NCI-H2171 (cell line): Measurements from ENCODE around the gene PNPLA5.
A peak's percentile ranks its signal among the peaks of the same experiment; 100 is the strongest.
"Not testable (repeated sequence)": the region's sequence is repeated elsewhere in the genome, so short reads cannot be mapped to it uniquely, and the experiment has no call there.

Source experiments
- DNase-seq: peaks from one replicate; lab custom pipeline; 2025; lab: John Stamatoyannopoulos, UW

The PNPLA5 gene

DNA sequence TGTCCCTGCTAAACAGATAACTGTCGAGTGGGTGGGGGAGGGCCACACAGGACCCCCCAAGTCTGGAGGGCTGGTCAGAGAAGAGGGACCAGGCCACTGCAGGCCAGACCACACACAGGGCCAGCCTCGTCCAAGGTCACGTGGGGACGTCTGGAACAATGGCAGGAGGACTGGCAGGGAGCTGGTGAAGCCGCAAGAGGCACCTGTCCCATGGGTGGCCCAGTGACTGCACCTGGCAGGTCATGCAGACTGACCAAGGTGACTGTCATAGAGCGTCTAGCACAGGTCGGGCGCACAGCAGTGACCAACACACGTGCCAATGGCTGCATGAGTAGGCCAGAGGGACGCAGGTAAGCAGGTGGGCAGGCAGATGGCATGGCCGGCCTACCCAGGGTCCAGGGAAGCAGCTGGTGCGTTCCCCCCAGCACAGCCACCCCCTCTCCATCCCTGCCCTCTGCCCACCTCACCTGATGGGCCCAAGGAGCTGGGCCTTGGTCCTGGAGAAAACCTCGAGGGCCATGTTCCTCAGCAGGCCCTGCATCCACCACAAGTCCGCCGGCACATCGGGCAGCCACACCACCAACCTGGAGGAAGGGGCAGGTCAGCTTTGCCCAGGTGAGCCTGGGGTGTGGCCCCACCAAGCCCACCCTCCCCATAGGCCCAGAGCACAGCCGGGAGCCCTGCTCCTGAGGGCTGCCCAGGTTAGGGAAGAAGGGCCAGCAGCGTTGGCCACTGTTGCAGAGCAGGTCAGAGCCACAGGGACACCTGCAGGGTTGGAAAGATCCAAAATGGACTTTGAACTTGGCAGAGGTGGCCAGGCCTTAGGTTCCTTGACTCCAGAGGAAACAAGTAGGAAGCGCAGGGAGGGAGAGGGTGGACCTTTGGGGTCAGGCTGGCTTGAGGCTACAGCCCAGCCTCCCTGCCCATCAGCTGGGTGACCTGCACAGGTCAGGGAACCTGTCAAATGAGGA, 10.4 kb downstream of the PNPLA5 start:
- no peak for DNase-seq

DNA sequence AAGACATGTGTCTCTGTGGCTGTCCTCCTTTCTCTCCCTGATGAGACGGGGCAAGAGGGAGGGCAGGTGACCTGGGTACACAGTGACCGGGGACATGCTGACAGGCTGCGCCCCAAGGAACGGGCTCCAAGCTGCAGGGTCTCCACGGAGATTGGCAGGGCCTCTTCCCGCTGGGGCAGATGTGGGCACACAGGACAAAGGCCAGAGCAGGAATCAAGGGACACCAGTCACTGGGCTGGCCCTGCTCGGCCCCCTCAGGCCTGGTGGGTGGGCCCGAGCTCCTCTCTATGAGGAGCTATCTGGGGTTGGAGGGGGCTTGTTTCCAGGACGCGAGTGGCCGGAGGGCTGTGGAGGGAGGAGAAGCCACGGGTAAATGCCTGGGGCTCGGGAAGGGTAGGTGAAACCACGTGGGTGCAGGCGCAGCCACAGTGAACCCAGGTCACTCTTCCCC, 11.2 kb downstream of the PNPLA5 start:
- no peak for DNase-seq

DNA sequence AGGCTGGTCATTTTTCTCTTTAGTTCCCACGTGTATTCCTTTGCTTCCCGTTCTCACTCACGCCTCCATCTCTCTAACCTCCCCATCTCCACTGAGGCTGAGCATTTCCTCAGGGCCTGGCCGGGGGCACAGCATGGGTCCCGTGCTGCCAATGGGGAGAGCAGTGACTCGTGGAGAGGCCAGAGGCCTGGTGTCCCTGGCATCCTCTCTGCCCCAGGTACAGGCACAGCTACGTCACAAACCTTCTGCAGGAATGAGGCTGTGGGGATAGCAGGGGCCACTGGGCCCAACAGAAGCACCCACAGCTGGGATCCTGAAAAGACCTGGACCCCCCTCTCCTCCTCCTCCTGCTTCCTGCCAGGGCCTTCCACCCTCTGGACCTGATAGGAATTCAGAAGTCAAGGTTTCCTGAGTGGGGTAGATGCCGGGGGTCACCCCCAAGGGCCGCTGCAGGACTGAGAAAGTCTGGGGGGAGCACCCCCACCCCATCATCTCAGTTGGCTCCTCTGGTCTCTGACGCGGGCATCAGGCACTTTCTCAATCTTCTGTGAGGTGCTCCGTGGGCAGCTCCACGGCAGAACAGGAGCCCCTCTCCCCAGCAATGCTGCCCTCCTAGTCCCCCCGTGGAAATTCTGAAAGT, 11.8 kb downstream of the PNPLA5 start:
- DNase-seq, result no peak

DNA sequence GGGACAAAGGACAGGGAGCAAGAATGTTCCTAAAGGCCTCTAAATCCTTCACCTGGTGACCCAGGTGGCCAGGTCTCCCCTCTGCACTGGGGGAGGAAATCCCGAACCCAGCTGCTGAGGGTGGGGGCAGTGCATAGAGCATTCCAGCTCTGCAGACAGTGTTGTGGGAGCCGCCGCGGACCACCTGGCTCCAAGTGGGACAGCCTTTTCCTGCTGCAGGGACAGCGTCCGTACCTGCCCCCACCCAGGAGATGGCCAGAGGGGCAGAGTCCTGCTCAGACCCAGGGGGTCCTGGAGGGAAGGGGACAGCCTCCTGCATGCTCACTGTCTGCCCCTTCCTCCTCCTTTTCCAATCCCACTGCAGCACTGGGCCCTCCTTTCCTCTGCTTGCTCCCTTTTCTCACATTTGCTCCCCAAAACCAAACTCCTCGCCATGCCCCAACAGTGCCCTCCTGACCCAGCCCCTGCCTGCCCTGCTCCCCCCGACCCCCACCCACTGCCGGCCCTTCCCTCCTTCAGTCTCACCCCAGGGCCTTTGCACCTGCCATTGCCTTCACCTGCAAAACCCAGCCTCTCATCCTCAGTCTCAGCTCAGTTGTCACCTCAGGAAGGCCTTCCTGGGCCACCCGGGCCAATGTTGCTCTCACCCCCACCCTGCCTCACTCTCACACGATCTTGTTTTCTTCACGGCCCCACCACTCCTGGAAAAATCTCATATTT, 12.8 kb downstream of the PNPLA5 start:
- DNase-seq, result no peak

DNA sequence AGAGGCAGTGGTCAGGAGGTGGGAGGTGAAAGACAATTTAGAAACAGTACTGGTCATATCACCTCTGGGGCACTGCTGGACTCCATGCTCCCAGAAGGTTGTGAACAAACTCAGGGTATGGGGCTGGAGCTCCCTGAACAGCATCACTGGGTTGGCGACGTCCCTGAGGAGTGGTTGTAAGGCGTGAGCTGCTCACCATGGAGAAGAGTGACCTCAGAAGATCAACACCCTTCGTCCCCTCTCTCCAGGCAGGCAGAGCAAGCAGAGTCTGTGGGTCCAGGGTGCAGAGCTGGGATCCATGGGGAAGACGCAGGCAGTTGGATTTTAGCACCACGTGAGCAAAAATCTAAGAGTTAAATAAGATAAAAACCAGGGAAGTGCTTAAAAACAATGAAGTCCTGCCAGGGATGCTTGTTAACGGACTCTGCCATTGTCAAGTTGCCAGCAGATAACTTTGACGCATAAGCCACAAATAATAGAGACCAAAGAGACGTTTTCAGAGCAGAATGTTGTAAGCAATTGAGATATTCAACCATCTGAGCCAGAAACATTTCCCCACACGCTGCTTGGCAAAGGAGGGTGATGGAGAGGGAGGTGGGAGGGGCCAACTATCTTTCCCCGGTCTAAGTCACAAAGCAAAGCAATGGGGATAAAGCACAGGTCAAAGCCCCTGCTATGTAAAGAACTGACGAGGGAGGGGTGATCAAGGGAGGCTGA, 13.6 kb downstream of the PNPLA5 start:
- no peak for DNase-seq

DNA sequence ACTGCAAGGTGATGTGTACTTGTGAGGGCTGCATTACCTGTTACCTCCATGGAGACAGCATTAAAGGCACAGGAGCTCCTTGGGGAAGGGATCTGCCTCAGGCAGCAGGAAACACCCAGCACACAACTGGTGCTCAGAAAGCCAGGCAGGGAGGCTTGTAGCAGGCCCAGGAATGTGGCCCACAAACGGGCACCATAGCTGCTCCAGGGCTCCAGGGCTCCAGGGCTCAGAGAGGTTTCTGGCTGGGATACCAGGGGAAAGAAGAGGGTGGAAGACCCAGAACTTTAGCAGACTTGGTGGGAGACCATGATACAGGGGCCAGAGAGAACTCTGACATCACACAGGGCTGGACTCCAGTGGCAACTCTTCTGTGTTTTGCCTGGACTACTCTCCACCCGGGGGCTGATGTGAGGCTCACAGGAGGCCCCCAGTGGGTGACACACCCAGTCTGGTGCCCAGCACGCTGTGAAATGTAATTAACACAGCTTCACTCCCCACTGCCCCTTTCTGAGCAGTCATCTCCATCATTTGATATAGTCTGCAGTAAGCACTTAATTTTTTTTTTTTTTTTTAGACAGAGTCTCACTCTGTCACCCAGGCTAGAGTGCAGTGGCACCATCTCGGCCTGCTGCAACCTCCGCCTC, 14.8 kb downstream of the PNPLA5 start:
- no peak for DNase-seq

DNA sequence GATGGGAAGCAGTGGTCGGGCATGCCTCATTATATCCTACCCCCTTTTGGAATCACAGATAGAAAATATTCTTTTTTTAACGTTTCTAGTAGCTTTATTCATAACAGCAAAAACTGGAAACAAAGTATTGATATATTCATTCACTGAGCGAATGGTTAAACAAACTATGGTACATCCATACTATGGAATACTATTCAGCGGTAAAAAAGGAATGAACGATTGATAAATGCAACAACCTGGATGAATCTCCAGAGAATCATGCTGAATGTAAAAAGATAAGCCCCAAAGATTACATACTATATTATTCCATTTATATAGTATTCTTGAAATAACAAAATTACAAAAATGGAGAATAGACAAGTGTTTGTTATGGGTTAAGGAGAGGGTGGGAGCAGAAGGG, 22.0 kb downstream of the PNPLA5 start:
- no peak for DNase-seq

DNA sequence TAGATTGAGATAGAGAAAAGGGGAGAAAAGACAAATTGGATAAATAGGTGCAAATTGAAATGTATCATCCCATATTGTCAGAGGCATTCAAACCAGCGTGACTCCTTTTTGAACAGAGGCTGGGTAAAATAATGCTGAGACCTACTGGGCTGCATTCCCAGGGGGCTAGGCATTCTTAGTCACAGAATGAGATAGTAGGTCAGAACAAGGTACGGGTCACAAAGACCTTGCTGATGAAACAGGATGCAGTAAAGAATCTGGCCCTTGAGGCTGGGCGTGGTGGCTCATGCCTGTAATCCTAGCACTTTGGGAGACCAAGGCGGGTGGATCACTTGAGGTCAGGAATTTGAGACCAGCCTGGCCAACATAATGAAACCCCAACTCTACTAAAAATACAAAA, 22.8 kb downstream of the PNPLA5 start:
- not testable (repeated sequence) for DNase-seq

DNA sequence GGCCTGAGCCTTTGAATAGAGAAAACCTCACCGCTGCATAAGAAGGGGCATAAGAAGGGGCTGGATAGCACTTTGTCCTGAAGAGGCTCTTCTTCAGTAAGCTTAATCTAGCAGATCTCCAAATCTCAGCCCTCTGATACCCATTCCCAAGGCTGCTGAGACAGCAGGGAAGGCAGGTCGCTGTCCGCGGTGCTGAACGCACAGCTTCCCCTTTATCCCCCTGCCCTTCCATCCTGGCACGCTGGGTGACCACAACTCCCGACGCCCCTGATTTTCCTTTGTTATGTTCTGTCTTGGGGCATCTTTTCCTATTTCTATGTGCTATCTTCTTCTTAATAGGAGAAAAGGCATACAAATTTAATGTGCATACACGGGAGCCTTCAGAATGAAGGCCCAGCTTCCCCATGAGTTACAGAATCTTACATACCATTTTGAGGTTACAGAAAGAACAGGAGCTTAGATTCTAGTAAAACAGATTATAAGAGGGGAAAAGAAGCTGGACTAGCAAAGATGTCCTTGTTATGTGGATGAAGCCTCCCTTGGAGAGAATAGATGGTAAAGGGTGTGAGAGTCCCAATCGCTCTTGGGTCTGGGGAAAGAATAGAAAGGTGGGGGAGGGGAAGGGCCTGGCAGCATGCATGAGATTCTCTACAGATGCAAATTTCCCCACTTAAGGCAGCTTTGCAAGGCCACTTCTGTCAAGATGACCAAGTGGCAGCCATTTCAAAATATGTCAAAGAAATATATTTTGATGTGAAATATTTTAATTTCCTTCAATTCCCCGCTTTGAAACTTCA, 23.8 kb downstream of the PNPLA5 start:
- no peak for DNase-seq

DNA sequence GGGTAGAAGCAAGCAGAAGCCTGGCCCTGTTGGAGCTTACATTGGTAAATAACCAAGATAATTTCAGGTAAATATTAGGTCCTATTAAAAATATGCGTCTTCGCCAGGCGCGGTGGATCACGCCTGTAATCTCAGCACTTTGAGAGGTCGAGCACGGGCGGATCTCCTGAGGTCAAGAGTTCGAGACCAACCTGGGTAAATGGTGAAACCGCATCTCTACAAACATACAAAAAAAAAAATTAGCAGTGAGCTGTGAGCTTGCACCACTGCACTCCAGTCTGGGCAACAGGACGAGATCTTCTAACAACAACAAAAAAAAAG, 29.0 kb downstream of the PNPLA5 start:
- no peak for DNase-seq

DNA sequence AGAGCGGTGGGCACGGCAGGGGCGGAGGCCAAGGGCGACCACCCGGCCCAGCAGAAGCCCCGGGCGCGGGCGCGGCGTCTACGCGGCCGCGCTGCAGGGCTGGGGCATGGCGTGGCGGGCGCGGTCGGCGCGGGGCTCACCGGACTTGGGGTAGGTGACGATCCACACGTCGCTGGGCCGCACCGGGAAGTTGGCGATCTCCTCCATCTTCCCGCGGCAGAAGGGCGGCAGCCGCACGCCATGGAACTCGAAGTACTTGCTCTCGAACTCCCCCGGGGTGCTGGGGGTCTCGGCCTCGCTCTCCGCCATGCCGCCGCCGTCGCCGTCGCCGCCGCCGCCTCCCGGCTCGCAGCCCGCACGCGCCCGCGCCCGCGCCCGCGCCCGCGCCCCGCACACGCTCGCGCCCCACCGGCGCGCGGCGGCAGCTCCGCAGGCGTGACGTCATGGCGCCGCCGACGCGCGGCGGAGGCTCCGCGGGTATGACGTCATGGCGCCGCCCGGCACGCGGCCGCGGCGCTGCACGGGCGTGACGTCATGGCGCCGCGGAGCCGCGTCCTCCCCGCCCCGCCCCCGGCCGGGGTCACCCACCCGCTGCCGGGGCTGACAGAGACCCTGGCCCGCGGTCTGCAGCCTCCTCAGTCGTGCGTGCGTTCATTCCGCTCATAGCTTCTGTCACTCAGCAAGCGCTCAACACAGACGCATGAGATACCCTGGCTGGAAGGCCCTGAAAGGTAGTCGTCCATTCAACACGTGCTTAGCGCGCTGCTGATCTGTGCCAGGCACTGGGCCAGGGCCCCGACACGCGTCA, 29.5 kb downstream of the PNPLA5 start, which contains the start of gene SULT4A1:
Gene SULT4A1 (minus strand): TSS at position 440 of the 808 bp plus-strand sequence. CDS start 131 bp downstream, at position 309.
- DNase-seq, result peak; percentile 62

DNA sequence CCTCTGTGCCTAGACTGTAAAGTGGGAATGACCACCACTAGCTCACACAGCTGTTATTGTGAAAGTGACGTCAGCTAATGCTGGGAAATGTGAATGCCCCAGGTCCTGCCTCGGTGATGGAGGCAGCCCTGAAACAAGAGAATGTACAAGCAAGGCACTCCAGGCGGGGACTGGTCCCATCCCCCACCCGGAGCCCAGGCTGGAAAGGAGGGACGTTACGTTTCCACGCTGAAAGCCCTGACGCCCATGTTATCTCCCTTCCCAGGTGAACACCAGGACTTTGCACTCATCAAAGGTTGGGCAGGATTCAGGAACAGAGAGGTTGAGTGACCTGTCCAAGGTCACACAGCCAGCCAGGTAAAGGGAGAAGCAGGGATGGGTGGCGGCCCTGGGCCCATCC, 30.3 kb downstream of the PNPLA5 start:
- DNase-seq, result no peak

DNA sequence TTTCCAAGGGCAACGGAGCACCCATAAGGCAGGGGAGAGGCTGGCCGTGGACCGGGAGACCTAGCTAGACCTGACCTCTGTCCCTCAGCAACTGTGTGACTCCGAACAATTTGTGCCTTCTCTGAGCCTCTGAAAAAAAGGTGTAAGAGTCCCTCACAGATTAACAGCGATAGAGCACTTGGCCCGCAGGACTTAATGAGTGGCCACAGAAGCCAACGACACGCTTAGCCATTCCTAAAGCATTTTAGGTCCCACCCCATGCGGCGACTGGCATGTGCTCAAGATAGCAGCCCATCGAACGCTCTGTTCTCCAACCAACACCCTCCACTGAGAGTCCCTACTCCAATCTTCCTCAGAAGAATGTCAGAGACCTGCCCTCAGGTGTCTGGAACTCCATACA, 31.0 kb downstream of the PNPLA5 start:
- DNase-seq, result no peak

DNA sequence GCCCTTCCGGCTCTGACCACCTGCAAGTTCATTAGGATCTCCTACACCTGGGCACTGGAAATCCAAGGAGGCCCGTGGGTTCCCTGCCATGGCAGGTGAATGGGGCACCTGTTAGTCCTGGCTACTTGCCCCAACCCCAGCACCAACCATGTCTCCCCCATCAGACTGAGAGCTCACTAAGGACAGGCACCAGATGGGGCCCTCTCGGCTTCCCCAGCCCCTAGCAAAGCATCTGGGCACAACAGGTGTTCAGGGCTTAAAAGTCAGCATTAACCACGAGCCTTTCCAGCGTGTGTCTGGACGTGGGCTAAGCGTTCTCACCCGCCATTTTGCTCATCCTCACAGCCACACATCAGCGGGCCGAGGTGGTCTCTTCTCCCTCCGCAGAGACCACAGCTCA, 31.7 kb downstream of the PNPLA5 start:
- peak; percentile 66 for DNase-seq

DNA sequence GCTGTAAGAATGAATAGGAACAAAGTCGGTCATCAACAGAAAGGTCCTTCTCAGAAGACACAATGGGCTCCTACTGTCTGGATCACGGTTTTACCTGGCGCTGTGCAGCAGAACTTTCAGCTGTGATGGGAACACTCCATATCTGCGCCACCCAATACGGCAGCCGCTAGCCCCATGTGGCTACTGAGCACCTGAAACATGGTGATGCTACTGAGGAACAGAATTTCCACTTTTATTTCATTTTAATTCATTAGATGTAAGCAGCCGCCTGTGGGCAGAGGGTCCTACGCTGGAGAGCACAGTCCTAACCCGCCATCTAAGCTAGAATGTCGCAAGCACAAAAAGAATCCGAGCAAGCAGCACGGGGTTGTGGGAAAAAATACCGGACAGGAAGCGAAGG, 32.2 kb downstream of the PNPLA5 start:
- no peak for DNase-seq

DNA sequence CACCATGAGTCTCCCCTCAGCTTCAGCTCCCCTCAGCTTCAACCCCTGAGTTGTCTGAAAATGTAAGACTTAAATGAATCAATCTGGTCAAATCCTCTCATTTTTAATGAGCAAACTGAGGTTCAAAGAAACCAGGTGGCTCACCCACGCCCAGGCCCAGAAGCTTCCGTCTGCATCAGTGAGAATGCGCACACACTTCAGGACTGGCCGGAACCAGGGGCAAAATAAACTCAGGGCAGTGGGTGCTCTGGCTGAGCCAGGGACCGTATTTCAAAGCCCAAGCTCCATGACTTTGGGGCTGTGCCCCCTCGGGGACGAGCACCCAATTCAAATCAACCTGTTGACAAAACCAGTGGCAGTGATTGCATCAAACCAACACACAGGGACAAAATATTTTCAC, 32.6 kb downstream of the PNPLA5 start:
- no peak for DNase-seq

DNA sequence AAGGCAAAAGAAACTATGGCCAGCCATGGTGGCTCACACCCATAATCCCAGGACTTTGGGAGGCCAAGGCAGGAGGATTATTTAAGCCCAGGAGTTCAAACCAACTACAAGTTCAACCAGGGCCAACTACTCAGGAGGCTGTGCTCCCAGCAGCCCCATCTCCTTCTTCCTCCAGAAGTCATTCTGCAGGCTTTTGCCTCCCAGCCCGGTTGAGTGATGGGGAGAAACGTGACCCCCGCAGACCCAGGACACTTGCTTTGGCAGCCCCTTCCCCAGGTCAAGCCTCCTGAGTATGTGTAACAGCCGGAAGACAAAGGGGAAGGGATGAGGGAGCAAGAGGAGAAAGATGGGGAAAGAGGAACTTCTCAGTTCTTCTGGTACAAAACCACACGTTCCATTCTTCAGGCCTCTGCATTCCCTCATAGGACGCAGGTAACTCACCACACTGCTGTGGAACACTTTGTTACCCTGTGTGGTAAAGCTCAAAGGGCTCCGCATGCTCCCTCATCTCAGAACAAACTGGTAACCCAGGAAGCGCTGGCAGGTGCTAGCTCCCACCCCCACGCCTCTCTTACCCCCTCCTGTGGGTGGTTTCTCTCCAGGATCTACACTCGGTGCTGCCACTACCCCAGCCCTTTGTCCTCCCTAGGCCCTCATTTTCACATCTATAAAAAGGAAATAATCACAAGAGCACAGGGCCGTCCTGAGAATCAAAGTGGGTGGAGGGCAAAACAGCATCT, 33.5 kb downstream of the PNPLA5 start:
- no peak for DNase-seq

DNA sequence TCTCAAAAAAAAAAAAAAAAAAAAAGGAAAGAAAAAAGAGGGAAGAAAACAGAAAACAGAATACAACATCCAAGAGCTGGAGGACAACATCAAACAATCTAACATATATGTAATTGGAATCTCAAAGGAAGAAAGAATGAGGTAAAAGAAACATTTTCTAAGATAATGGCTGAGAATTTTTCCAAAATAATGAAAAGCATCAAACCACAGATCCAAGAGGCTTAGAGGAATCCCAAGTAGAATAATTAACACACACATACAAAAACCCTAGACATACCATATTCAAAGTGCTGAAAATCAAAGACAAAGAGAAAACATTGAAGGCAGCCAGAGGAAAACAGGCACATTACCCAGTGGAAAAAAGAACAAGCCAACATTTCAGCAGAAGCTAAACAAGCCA, 34.4 kb downstream of the PNPLA5 start:
- DNase-seq, result no peak

DNA sequence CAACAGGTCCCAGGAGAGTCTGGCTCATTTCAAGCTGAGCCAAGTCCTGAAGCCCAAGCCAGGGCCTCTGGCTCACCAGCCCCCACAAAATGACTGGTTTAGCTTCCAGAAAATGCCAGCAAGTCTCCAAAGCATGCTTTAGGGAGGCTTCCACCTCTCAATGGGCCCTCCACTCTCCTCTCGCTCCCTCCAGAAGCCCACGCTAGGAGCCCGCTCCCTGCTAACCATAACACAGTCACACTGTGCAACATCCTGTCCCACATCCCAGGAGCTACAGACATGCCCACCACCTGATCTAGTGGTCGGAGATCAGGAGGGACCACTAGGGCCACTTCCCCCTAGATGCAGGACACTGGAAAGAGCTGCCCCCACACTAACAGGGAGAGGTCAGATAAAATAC, 36.4 kb downstream of the PNPLA5 start:
- no peak for DNase-seq
